Caco-2 (cell line): Measurements from ENCODE around the gene CHCHD6. TPM values are rescaled to one million over a fixed set of nuclear protein-coding genes. Genes with fewer than 3 reads are reported as not detected.

Experiments
- BruUV-seq: library from RNA; stranded (reverse); fragments of 400-500 nt; replicated peaks from 2 replicates; lab custom pipeline; 2021; lab: Mats Ljungman, UMichigan
- CTCF ChIA-PET: fragments of 300-600 bp; sonication (Branson Sonifier 250); formaldehyde crosslinking; loops from one replicate; lab custom pipeline; 2022; ENCODE audit warnings: antibody characterized with exemption; lab: Charles Lee
- POLR2A ChIA-PET: fragments of 300-600 bp; sonication (Branson Sonifier 250); formaldehyde crosslinking; loops from one replicate; lab custom pipeline; 2022; ENCODE audit warnings: antibody characterized with exemption; lab: Charles Lee
- DNase-seq, 2 experiments: peaks; one replicate each; pipeline versions ENCODE4 v3.0.0 to v3.0.0-alpha.2; 2020 to 2022
- H3K27me3 ChIP-seq: replicated peaks from 2 replicates; pipeline ENCODE4 v1.6.0; 2011; ENCODE audit warnings: low read length; ENCODE audit not compliant: control insufficient read depth, insufficient read depth
- H3K36me3 ChIP-seq: 2 replicates; pipeline ENCODE4 v1.5.1; 2011; ENCODE audit warnings: low read length; ENCODE audit not compliant: control insufficient read depth, insufficient read depth
- H3K4me1 ChIP-seq: fragments of 250-450 bp; sonication (Bioruptor Pico); 2 replicates; pipeline ENCODE4 v1.5.1; 2020; ENCODE audit warnings: mild to moderate bottlenecking
- H3K4me3 ChIP-seq: 2 replicates; pipeline ENCODE4 v1.5.1; 2011; ENCODE audit warnings: low read depth, mild to moderate bottlenecking, control low read depth, low read length
- H3K9me3 ChIP-seq: fragments of 250-450 bp; sonication (Bioruptor Pico); 2 replicates; pipeline ENCODE4 v1.5.1; 2020; ENCODE audit warnings: mild to moderate bottlenecking, moderate library complexity
- H3K27ac Mint-ChIP-seq: one replicate; pipeline ENCODE4 v1.8.0; 2022; ENCODE audit warnings: mixed read lengths; ENCODE audit not compliant: unreplicated experiment
- H3K27me3 Mint-ChIP-seq: one replicate; pipeline ENCODE4 v1.8.0; 2022; ENCODE audit warnings: mixed read lengths; ENCODE audit not compliant: insufficient read depth, unreplicated experiment
- H3K36me3 Mint-ChIP-seq: one replicate; pipeline ENCODE4 v1.8.0; 2022; ENCODE audit warnings: mild to moderate bottlenecking, mixed read lengths; ENCODE audit not compliant: insufficient read depth, unreplicated experiment
- H3K4me1 Mint-ChIP-seq: one replicate; pipeline ENCODE4 v1.8.0; 2022; ENCODE audit warnings: low read depth, mixed read lengths; ENCODE audit not compliant: unreplicated experiment
- H3K4me3 Mint-ChIP-seq: one replicate; pipeline ENCODE4 v1.8.0; 2022; ENCODE audit warnings: mild to moderate bottlenecking, moderate library complexity, mixed read lengths; ENCODE audit not compliant: unreplicated experiment
- H3K9me3 Mint-ChIP-seq: one replicate; pipeline ENCODE4 v1.8.0; 2022; ENCODE audit warnings: mixed read lengths; ENCODE audit not compliant: unreplicated experiment
- intact Hi-C: fragments of 100-400 bp; cut with micrococcal nuclease; formaldehyde crosslinking; loops from one replicate; pipeline ENCODE4 v1.10.0; 2022; ENCODE audit not compliant: unreplicated experiment
- total RNA-seq: library from RNA; stranded (reverse); gene quantifications from 2 replicates; pipeline ENCODE4 v1.2.3, GENCODE V29; 2022
- TF ChIP-seq, protein P1 (sequence below), 2 experiments: fragments of 200-600 bp in 1 of 2; IDR thresholded peaks; 1 replicate in 1 of 2; 2 replicates in 1 of 2; pipeline versions ENCODE4 v1.5.1 to v1.8.0; 2011 to 2022; ENCODE audit warnings: antibody characterized with exemption in 1 of 2, control low read depth in 1 of 2, inconsistent platforms in 1 of 2, low read depth in 1 of 2, low read length in 1 of 2, mild to moderate bottlenecking in 1 of 2, moderate library complexity in 1 of 2; ENCODE audit not compliant: insufficient read depth in 1 of 2, severe bottlenecking in 1 of 2, unreplicated experiment in 1 of 2

The CHCHD6 gene
- total RNA-seq, 1 experiment from 2014 or later: 49.5 TPM

DNA sequence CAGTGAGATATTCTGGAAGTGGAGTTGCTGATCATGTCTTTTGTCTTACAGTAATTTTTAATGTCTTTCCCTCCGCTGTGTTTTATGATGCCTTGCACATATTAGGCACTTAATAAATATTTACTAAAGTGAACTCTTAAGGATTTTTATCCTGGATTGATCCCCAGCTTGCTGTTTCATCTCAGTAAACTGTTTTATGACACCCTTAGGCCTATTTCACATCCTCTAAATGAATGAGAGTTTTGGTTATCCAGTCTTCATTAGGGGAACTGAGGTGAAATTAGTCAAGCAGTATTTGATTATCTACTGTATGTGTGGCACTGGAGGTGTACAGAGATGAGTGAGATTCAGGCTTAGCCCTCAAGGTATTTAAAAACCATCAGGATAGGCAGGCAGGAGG lies 19.8 kb downstream of the CHCHD6 start:
- Histone ChIP-seq H3K36me3 (no peaks in the 10 kb centered on the region), H3K4me1 (no peaks in the 10 kb centered on the region), H3K9me3 (no peaks in the 10 kb centered on the region), H3K4me3 (no peak overlapping the region), H3K27me3 (no peaks in the 10 kb centered on the region)
- ChIA-PET CTCF (no interaction called here), POLR2A (no interaction called here)
- H3K4me1 Mint-ChIP-seq: no peaks in the 10 kb centered on the region
- intact Hi-C loops: no loop called here
- TF ChIP-seq, protein P1, sequence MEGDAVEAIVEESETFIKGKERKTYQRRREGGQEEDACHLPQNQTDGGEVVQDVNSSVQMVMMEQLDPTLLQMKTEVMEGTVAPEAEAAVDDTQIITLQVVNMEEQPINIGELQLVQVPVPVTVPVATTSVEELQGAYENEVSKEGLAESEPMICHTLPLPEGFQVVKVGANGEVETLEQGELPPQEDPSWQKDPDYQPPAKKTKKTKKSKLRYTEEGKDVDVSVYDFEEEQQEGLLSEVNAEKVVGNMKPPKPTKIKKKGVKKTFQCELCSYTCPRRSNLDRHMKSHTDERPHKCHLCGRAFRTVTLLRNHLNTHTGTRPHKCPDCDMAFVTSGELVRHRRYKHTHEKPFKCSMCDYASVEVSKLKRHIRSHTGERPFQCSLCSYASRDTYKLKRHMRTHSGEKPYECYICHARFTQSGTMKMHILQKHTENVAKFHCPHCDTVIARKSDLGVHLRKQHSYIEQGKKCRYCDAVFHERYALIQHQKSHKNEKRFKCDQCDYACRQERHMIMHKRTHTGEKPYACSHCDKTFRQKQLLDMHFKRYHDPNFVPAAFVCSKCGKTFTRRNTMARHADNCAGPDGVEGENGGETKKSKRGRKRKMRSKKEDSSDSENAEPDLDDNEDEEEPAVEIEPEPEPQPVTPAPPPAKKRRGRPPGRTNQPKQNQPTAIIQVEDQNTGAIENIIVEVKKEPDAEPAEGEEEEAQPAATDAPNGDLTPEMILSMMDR (IDR thresholded peaks at IDR 0.05; ENCODE audit: insufficient read depth in 1 of 2, low read depth in 1 of 2, low read length in 1 of 2, severe bottlenecking in 1 of 2, unreplicated experiment in 1 of 2): no peak
- H3K9me3 Mint-ChIP-seq: no peaks in the 10 kb centered on the region
- H3K27me3 Mint-ChIP-seq: no peaks in the 10 kb centered on the region
- no peak overlapping the region for H3K4me3 Mint-ChIP-seq
- DNase-seq: no peak
- H3K36me3 Mint-ChIP-seq: no peaks in the 10 kb centered on the region
- BruUV-seq: no TSS peak
- H3K27ac Mint-ChIP-seq: no peak overlapping the region

DNA sequence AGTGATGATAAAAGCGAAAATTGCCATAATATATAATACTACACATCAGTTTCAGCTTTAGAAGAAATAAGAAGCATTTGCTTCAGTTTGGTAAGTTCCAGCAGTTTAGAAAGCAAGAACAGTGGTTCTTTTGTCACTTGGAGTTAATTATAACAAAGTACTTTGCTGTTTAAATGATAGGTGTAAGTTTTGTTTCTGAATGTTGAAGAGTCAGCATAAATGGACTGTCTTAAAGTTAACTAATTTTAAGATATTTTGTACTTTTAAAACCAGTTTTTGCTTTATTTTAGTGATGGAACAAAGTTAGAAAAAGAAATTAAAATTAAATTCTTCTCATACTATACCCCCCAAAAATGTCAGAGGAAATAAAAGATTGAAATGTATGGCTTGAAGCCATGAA lies 24.6 kb downstream of the CHCHD6 start:
- Mint-ChIP-seq H3K4me1 (peaks cover 4% of the 10 kb centered on the region), H3K27me3 (no peaks in the 10 kb centered on the region), H3K4me3 (no peak overlapping the region), H3K9me3 (no peaks in the 10 kb centered on the region), H3K36me3 (no peaks in the 10 kb centered on the region), H3K27ac (no peak overlapping the region)
- intact Hi-C loops: no loop called here
- no peak overlapping the region for H3K4me3 ChIP-seq
- POLR2A ChIA-PET: no interaction called here
- TF ChIP-seq, protein P1 (IDR thresholded peaks at IDR 0.05; ENCODE audit: insufficient read depth in 1 of 2, low read depth in 1 of 2, low read length in 1 of 2, severe bottlenecking in 1 of 2, unreplicated experiment in 1 of 2): no peak
- H3K27me3 ChIP-seq: no peaks in the 10 kb centered on the region
- H3K36me3 ChIP-seq: no peaks in the 10 kb centered on the region
- CTCF ChIA-PET: no interaction called here
- no peaks in the 10 kb centered on the region for H3K4me1 ChIP-seq
- H3K9me3 ChIP-seq: no peaks in the 10 kb centered on the region
- no TSS peak for BruUV-seq
- no peak for DNase-seq

DNA sequence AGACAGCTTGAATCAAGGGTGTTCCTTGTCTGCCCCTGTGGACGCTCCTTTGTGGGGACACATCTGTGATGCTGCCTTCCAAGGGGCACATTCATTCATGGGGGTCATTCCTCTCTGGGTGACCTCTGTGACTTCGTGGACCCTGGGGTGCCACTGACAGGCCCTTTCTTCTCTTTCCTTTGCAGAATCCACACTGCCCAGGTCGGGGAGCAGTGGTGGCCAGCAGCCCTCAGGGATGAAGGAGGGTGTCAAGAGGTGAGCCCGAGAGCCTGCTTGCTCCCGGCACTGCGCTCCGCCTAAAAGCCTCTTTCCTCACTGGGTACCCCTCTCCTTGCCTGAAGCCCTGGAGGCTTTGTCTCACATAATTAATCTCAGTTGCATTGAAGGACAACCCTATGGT lies 26.3 kb downstream of the CHCHD6 start:
- no peaks in the 10 kb centered on the region for H3K27me3 ChIP-seq
- H3K9me3 Mint-ChIP-seq: no peaks in the 10 kb centered on the region
- no peaks in the 10 kb centered on the region for H3K4me1 ChIP-seq
- no peaks in the 10 kb centered on the region for H3K9me3 ChIP-seq
- no peak overlapping the region for H3K4me3 ChIP-seq
- H3K4me3 Mint-ChIP-seq: no peak overlapping the region
- BruUV-seq: no TSS peak
- no peaks in the 10 kb centered on the region for H3K27me3 Mint-ChIP-seq
- DNase-seq: no peak
- POLR2A ChIA-PET: no interaction called here
- H3K36me3 ChIP-seq: no peaks in the 10 kb centered on the region
- peaks cover 13% of the 10 kb centered on the region for H3K4me1 Mint-ChIP-seq
- no peak overlapping the region for H3K27ac Mint-ChIP-seq
- TF ChIP-seq, protein P1 (IDR thresholded peaks at IDR 0.05; ENCODE audit: insufficient read depth in 1 of 2, low read depth in 1 of 2, low read length in 1 of 2, severe bottlenecking in 1 of 2, unreplicated experiment in 1 of 2): no peak
- CTCF ChIA-PET: interaction anchor here (0.6 kb wide), 1 partner anchor 813 kb away, joined by 4 read pairs; no protein-coding TSS in a partner anchor
- intact Hi-C loops: no loop called here
- no peaks in the 10 kb centered on the region for H3K36me3 Mint-ChIP-seq
